Islet of Langerhans (tissue), 1 donor: ENCODE results near the gene HSD11B2.

Source experiments
- FAIRE-seq: peaks from one replicate; lab custom pipeline; 2011; peaks lifted over from hg19 to GRCh38; lab: Jason Lieb, UNC

HSD11B2 gene

DNA sequence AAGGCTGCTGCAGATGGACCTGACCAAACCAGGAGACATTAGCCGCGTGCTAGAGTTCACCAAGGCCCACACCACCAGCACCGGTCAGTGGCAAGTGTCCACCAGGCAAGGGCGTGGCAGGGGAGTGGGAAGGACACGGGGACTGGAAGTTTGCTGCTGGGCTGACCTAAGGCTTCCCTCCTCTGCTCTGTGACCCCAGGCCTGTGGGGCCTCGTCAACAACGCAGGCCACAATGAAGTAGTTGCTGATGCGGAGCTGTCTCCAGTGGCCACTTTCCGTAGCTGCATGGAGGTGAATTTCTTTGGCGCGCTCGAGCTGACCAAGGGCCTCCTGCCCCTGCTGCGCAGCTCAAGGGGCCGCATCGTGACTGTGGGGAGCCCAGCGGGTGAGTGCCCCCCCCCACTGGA is 4.8 kb downstream of the HSD11B2 start:
- no peak for FAIRE-seq

DNA sequence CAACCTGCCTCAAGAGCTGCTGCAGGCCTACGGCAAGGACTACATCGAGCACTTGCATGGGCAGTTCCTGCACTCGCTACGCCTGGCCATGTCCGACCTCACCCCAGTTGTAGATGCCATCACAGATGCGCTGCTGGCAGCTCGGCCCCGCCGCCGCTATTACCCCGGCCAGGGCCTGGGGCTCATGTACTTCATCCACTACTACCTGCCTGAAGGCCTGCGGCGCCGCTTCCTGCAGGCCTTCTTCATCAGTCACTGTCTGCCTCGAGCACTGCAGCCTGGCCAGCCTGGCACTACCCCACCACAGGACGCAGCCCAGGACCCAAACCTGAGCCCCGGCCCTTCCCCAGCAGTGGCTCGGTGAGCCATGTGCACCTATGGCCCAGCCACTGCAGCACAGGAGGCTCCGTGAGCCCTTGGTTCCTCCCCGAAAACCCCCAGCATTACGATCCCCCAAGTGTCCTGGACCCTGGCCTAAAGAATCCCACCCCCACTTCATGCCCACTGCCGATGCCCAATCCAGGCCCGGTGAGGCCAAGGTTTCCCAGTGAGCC is 5.8 kb downstream of the HSD11B2 start:
- no peak for FAIRE-seq

DNA sequence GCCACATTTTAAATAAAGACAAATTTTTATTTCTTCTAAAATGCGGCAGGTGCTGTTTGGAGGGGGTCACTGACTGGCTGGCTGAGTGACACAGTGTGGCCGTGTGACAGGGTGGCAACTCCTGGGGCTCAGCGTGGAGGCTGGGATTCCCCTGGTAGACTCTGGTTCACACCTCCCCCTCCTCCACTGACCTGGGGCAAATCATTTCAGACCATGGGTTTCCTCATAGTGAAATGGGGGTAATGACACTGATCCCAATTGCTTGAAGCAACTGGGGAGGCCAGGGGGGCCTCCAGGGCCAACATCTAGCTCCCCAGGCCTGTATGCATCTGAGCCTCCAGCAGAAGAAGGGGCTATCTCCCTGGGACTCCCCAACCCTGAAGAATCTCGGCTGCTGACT is 6.6 kb downstream of the HSD11B2 start:
- no peak for FAIRE-seq

DNA sequence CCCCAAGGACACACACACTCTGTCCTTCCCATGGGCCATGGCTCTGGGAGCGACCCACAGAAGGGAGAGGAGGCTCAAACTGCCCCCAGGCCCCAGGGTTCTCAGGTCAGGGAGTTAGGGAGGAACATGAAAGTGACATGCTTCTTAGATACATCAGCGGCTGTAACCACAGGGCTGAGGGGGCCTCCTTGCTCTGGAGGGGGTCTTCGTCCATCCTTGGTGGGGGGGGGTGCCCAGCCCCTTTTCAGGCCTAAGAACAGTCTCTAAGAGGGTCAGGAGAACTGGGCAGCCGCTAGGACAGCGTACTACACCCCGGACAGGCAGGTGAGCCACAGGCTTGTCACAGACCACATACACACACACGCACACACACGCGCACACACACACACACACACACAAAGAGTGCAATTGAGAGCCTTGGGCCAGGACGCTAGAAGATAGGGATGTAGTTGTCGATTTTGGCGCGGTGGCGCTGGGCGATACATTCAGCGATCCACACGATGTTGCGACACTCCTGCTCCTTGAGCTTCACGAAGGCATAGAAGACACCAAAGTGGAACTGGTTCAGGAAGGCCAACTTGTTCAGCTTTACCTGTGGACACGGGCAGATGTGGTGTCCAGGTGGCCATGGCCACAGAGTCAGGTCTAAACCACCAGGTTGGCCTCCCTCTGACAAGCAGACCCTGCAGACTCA is 7.3 kb downstream of the HSD11B2 start:
- FAIRE-seq, result no peak

DNA sequence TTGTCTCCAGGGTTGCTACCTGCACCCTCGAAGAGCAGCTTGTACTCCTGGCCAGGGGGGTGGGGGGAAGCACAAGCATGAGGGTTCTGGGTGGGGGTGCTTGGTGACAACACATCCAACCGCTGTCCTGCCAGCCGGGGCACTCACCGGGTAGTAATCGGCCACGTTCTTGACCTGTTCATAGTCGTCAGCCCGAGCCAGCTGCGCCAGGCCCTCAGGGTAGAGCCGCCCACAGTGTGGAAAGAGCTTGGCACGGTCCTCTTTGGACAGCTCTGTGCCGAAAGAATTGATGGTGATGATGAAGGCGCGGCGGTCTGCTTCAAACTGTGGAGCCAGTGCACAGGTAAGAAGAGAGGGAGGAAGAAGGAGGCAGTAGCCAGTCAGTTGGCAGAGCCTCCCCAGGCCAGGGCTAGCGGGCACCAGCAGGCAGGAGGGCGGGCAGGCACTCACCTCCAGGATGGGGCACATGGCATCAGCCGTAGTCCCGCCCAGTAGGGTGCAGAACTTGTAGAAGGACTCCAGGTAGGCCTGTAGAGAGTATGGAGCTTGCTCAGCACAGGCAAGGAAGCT is 8.0 kb downstream of the HSD11B2 start:
- no peak for FAIRE-seq

DNA sequence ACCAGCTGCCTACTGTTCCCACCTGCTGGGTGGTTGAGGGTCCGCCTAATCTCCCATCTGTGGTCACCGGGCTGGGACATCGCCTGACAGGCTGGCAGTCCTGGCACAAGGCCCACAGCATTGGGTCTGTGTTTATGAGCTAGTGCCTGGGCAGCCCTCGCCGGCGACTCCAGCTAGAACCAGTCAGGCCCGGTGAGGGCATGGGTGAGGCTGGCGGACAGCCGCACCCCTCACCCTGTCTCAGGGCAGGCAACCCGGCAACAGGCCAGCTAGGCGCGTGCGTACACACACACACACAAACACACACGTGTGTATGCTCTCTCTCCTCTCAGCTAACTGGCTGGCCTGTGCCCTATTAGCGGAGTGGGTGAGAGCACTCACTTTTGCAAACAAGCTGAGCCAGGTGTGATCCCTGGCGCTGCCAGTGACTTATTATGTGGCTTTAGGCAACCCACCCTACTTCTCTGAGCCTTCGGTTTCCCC is 10.4 kb downstream of the HSD11B2 start:
- no peak for FAIRE-seq

- FAIRE-seq, result no peak
Observed at GRCh38 chr16:67441907-67442306, 11.0 kb downstream of the HSD11B2 start.

DNA sequence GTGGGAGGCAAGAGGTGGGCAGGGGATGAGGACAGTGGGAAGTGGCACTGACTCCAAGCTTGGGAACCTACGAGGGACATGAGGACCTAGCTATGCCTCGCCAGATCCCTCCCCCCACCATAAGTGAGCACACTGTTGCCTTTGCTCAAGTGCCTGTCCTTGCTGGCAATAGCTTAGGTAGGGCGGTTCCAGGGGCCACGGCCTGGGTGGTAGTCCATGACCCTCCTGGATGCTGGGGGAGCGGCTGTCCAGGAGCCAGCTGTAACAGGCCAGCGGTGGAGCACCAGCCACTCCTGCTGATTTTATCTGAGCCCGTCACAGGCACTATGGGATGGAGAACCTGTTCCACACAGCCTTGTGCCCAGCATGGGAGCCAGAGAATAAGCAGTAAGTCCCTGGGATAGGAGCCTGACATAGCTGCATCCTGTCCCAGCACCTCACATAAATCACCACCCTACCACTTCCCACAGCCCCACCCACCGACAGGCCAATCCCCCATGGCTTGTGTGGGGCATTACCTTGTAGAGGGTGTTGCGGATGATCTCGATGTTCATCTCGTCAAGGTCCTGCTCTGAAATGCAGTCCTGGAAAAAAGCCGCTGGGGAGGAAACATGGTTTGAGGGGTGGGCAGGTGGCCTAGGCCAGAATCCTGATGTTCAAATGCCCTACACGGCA is 11.8 kb downstream of the HSD11B2 start:
- FAIRE-seq, result no peak

GRCh38 chr16:67443265-67443664 is 12.3 kb downstream of the HSD11B2 start:
- FAIRE-seq, result no peak

- no peak for FAIRE-seq
Observed at GRCh38 chr16:67444259-67445125, 13.6 kb downstream of the HSD11B2 start.

GRCh38 chr16:67445126-67445426 is 14.2 kb downstream of the HSD11B2 start:
- no peak for FAIRE-seq

- no peak for FAIRE-seq
Observed at GRCh38 chr16:67445441-67445912, 14.6 kb downstream of the HSD11B2 start.

- no peak for FAIRE-seq
Observed at GRCh38 chr16:67445913-67446907, 15.3 kb downstream of the HSD11B2 start.

DNA sequence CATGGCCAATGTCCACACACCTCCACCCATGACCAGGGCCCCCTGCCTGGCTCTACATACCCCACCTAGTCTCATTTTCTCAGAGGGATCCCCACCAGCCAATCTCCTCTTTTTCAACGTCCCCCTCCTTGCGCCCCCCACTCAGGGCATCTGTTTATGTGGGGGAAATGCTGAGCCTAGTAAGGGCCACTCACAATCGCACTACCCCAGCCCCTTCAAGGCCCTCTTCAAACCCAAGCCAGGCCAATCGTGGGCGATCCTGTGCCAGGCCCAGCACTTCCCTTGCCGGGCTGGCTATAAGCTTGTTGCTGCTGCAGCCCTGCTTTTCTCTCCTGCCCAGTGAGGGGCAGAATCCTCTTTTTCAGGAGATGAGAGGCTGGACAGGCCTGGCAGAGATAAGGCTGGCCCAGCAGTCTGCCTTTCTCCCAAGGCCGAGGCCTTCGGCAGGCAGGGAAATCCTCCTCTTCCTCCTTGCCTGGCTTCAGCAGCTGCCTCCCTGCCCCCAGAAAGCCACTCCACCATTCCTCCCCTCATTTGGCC is 16.1 kb downstream of the HSD11B2 start:
- no peak for FAIRE-seq

DNA sequence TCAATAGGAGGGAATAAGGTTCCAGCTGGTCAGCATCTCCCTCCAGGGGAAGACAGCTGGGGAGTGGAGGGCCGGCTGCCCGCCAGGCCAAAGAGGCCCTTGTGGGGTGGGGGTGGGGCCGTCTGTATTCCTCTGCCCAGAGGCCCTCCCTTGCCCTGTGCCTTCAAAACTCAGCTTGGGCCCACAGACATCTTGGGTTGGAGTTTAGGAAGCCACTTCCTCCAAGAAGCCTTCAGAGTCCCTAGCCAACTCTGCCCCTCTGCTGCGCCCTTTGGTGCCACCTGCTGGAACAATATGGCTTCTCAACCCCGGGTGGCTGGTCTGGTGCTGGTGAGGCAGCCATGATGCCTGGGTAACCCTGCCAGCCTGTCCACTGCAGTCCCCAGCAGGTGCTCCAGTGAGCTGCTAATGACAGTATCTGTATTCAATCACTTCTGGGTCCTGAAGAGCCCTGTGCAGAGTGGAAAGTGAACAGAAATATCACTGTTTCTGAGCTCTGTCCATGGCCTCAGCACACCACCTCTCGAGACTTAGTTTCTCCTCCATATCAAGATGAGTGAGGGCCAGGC is 16.7 kb downstream of the HSD11B2 start:
- no peak for FAIRE-seq

- FAIRE-seq, result no peak
Observed at GRCh38 chr16:67448580-67448979, 17.7 kb downstream of the HSD11B2 start.

DNA sequence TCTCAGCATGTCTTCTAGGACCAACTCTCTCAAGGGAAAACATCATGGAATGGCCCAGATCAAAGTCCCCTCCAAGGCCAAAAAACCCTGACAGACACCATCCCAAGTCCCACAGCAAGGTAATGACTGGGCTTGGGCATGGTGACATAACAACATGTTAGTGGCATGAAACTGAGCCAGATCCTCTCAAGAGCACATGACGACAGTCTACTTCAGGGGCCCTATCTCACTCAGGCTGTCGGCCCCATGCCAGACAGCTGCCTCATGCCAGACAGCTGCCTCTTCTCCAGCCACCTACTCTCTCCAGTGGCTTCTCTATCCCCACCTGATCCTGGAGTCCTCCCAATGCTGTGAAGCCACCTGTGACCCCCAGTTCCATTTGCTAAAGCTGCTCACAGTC is 18.4 kb downstream of the HSD11B2 start:
- no peak for FAIRE-seq

GRCh38 chr16:67449739-67450138 is 18.8 kb downstream of the HSD11B2 start:
- FAIRE-seq, result no peak

GRCh38 chr16:67451061-67451703 is 20.3 kb downstream of the HSD11B2 start:
- no peak for FAIRE-seq
